LNCaP clone FGC (cell line): ENCODE measurements around the gene ZNF511.

ENCODE experiments used
- DNase-seq: peaks from one replicate; pipeline ENCODE4 v3.0.0-alpha.2; 2011; ENCODE audit warnings: low read depth
- H3K4me3 ChIP-seq: 2 replicates; pipeline ENCODE4 v1.5.1; 2011; ENCODE audit warnings: mild to moderate bottlenecking, low read depth, low read length, control low read depth
- CTCF ChIP-seq: IDR thresholded peaks from 2 replicates; pipeline ENCODE4 v1.5.1; 2012; ENCODE audit warnings: mild to moderate bottlenecking; ENCODE audit not compliant: control insufficient read depth, insufficient read depth; ENCODE audit errors: extremely low read depth

Gene ZNF511

GRCh38 chr10:133283931-133284330 is 24.8 kb upstream of the ZNF511 start:
- no peak for DNase-seq
- no peak for TF ChIP-seq CTCF

GRCh38 chr10:133285217-133285616 is 23.5 kb upstream of the ZNF511 start:
- DNase-seq: no peak
- no peak for TF ChIP-seq CTCF
- no peak overlapping the region for H3K4me3 ChIP-seq

More at GRCh38 chr10:133283931-133284330, 24.8 kb upstream of the ZNF511 start:
- no peak overlapping the region for H3K4me3 ChIP-seq

- DNase-seq: no peak
- H3K4me3 ChIP-seq: no peak overlapping the region
- TF ChIP-seq CTCF: no peak
These were observed 22.3 kb upstream of the ZNF511 start for GRCh38 chr10:133286366-133286765.

DNA sequence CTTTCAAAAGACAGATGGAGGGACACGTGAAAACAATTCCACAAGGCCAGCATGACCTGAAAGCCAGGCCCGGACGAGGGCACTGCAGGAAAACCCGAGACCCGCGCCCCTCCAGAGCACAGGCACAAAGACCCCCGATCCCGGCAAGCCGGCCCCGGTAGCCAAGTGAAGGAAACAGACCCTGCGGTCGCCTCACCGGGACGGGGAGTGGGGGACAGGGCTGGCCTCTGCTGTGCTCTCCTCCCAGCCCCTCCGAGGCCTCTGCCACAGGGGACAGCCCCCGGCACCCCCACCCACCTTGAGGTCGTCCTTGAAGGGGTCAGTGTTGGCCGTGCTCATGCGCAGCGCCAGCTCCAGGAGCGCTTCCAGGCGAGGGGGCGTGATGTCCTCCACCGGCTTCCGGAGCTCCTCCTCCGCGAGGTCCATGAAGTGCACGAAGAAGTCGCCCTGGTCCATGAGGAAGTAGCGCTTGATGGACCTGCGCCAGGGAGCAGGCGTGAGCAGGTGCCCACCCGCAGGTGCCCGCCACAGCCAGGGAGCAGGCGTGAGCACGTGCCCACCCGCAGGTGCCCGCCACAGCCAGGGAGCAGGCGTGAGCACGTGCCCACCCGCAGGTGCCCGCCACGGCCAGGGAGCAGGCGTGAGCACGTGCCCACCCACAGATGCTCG is 20.7 kb upstream of the ZNF511 start:
- no peak for TF ChIP-seq CTCF
- DNase-seq: no peak
- H3K4me3 ChIP-seq: no peak overlapping the region

DNA sequence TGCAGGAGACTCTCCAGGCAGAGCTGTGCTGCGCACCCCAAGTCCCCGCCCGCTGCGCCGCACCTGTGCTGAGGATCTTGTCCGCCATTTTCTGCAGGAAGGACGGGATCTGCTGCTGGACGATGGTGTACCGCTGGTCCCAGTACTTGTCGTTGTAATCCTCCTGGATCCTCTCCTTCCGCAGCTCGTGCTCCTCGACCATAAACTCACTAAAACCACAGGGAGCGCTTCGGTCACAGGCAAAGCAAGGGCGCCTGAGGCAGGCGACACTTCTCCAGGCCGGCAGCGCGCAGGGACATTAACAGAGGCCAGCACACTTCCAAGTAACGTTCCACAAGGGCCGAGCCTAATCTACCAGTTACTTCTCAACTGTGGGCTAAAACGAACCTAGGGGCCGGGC is 19.0 kb upstream of the ZNF511 start:
- H3K4me3 ChIP-seq: no peak overlapping the region
- no peak for TF ChIP-seq CTCF
- DNase-seq: no peak

DNA sequence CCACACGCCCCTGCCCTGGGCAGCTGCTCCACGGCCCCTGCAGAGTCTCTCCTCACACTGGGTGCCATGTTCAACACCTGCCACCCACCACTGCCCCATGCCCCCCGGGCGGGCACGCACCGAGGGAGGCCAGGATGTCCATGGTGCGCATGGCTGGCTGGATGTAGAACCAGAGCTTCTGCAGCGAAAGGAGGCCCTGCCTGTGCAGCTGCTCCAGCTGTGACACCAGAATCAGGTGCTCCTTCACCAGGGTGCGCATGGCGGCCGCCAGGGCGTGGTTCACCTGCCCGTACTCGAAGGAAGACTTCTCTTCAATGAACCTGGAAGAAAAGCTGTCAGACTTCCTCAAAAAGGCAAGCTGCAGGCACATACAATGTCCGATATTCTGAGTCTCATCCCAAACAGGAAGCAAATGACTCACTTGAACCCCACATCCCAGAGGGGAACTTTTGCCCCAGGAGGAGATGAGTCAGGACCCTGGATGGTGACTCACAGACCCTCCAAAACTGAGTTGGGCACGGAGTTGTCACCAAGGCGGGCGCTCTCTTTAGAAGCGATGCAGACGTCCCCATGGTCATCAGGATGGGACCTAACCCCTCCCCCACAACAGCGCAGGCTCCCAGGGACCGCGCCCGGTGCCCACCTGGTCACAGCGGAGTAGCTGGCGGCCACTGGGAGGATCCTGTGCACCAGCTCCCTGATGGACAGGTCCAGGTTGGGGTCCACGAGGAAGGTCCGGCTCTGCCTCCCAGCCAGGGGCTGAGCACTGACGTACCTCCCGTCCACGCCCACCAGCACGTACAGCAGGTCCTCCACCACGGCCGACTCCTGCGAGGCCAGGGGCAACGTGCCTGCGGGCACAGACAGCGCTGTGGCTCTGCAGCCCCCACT is 15.6 kb upstream of the ZNF511 start:
- no peak for TF ChIP-seq CTCF
- H3K4me3 ChIP-seq: no peak overlapping the region
- DNase-seq: no peak
